ENCODE measurements around the gene ENOX2. TPM values are rescaled to one million over a fixed set of nuclear protein-coding genes. Genes with fewer than 3 reads are reported as not detected.
A peak's percentile ranks its signal among the peaks of the same experiment; 100 is the strongest.

ENOX2 gene
- total and polyA plus RNA-seq, 7 donors = 4.7 to 13.4 (median 10.5) TPM

- H3K27ac ChIP-seq = peak overlapping the region; percentile 0
Measured at GRCh38 chrX:130705591-130705990, 197.4 kb downstream of the ENOX2 start.

DNA sequence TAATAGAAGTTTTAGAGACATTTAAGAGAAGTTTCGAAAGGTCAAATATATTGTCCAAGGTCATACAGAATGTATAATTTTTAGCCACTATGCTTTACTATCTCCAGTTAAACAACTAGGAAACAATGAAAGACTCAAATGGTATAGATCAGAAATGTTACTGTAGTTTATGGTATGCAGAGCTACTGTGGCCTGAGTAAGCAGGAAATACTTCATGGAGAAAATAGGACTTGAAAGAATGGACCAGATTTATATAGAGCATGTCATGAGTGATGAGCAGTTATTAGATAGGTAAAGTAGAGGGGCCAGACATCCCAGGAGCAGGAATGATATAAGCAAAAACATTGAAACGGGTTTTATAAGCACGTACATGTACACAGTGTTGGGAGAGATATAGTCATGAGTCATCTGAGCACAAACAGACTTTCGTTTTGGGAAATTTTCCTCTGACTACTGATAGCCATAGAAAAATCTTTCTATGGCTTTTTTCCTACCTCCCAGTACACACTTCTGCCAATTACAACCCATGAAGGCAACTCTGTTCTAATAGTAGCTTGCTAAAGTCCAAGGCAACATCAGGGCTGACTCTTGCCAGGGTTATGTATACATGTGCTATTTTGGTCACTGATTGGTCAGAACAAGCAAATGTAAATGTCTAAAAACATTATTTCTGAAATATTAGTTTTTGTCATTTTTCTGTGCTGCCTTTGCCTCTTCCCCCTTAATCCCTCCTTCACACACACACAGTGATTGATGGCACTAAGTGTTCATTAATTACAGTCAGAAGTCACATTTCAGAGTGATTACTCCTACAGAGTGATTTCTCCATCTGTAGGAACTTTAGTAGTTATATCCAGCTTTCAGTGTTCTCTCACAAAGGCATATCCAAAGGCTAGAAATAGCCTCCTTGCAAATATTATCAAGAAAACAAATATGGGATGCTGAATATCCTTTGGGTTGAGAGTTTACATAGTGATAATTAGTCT is 198.7 kb downstream of the ENOX2 start:
- intact Hi-C loops (cut with DNase I) = loop anchor here in 1 of 2 donors (10.0 kb wide), 1 partner anchor 180 kb away; no protein-coding TSS in a partner anchor
- WGBS, 3 donors = 57 to 78% (median 64%) methylated on average over 4 of the region's 4 CpGs
- H3K27me3 ChIP-seq (ENCODE audit: insufficient read depth in 3 of 3, low read length in 2 of 3) = no peaks in the 10 kb centered on the region
- H3K4me3 ChIP-seq = no peak overlapping the region
- no peaks in the 10 kb centered on the region for H3K36me3 ChIP-seq (ENCODE audit: insufficient read depth in 1 of 2, low read depth in 1 of 2)
- no peak for TF ChIP-seq CTCF (IDR thresholded peaks at IDR 0.05)
- no peaks in the 10 kb centered on the region for H3K9me3 ChIP-seq
- ATAC-seq (peak in 3 of 4 donors; percentile 21 to 56 (median 49)), DNase-seq (no peak)
- H3K27ac ChIP-seq = peak overlapping the region; percentile 71
- peaks cover 19% of the 10 kb centered on the region for H3K4me1 ChIP-seq

More at GRCh38 chrX:130705591-130705990, 197.4 kb downstream of the ENOX2 start:
- WGBS, 3 donors = 61 to 97% (median 95%) methylated on average over 3 of the region's 3 CpGs
- DNase-seq = no peak
- H3K4me1 ChIP-seq = peaks cover 19% of the 10 kb centered on the region
- ATAC-seq = no peak
- H3K36me3 ChIP-seq (ENCODE audit: insufficient read depth in 1 of 2, low read depth in 1 of 2) = no peaks in the 10 kb centered on the region
- no peak for TF ChIP-seq CTCF (IDR thresholded peaks at IDR 0.05)
- H3K4me3 ChIP-seq = no peak overlapping the region
- H3K27me3 ChIP-seq (ENCODE audit: insufficient read depth in 3 of 3, low read length in 2 of 3) = no peaks in the 10 kb centered on the region
- H3K9me3 ChIP-seq = no peaks in the 10 kb centered on the region
- intact Hi-C loops (cut with DNase I) = loop anchor here in 1 of 2 donors (10.0 kb wide), 1 partner anchor 179 kb away; no protein-coding TSS in a partner anchor

- H3K27me3 ChIP-seq (ENCODE audit: insufficient read depth in 3 of 3, low read length in 2 of 3) = no peaks in the 10 kb centered on the region
- H3K36me3 ChIP-seq (ENCODE audit: insufficient read depth in 1 of 2, low read depth in 1 of 2) = no peaks in the 10 kb centered on the region
- TF ChIP-seq CTCF (IDR thresholded peaks at IDR 0.05) = no peak
- peak overlapping the region; percentile 71 for H3K27ac ChIP-seq
- DNase-seq (no peak), ATAC-seq (peak; percentile 46 to 81 (median 80))
- H3K9me3 ChIP-seq = no peaks in the 10 kb centered on the region
- H3K4me3 ChIP-seq = no peak overlapping the region
- H3K4me1 ChIP-seq = peaks cover 19% of the 10 kb centered on the region
- intact Hi-C loops (cut with DNase I) = loop anchor here in 1 of 2 donors (10.0 kb wide), 1 partner anchor 182 kb away; no protein-coding TSS in a partner anchor
- 14 to 34% (median 15%) methylated on average over 6 of the region's 6 CpGs for WGBS, 3 donors
Measured at GRCh38 chrX:130702867-130703707, 199.9 kb downstream of the ENOX2 start.

DNA sequence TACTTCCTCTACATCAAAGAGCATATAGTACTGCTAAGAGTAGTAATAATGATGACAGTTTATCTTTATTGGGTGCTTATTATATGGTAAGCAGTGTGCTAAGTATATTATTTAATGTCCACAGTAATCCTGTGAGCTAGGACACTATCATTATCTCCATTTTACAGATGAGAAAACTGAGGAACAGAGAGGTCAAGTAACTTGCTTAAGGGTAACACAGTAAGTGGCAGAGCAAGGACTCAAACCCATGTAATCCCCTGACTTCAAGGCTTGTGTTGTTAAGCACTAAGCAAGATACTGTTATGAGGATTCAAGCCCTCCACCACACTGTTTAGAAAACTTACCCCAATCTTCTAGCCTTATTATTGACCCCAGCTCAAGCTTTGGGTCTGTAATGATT is 202.4 kb downstream of the ENOX2 start:
- Histone ChIP-seq H3K27ac (no peak overlapping the region), H3K4me1 (peaks cover 19% of the 10 kb centered on the region), H3K27me3 (ENCODE audit: insufficient read depth in 3 of 3, low read length in 2 of 3) (no peaks in the 10 kb centered on the region), H3K4me3 (no peak overlapping the region), H3K9me3 (no peaks in the 10 kb centered on the region), H3K36me3 (ENCODE audit: insufficient read depth in 1 of 2, low read depth in 1 of 2) (no peaks in the 10 kb centered on the region)
- intact Hi-C loops (cut with DNase I) = loop anchor here in 1 of 2 donors (10.0 kb wide), 1 partner anchor 184 kb away; no protein-coding TSS in a partner anchor
- no peak for TF ChIP-seq CTCF (IDR thresholded peaks at IDR 0.05)
- DNase-seq = no peak
- ATAC-seq = no peak

Data from psoas muscle (tissue), 8 donors.